Endothelial cell of umbilical vein (primary cell): ENCODE results near the gene HRNR.

Experiments
- EZH2 ChIP-seq: IDR thresholded peaks from 2 replicates; pipeline ENCODE4 v1.6.1; 2012; ENCODE audit warnings: borderline replicate concordance, low read depth, mild to moderate bottlenecking, moderate library complexity, low read length, inconsistent platforms; ENCODE audit not compliant: severe bottlenecking
- FOS ChIP-seq: IDR thresholded peaks from 2 replicates; pipeline ENCODE4 v1.6.1; 2011; ENCODE audit warnings: mild to moderate bottlenecking, low read length, moderate library complexity, borderline replicate concordance; ENCODE audit not compliant: insufficient read depth
- GATA2 ChIP-seq: IDR thresholded peaks from 2 replicates; pipeline ENCODE4 v1.7.0; 2011; ENCODE audit warnings: low read depth, mild to moderate bottlenecking, moderate library complexity, mixed read lengths, low read length; ENCODE audit not compliant: insufficient read length, insufficient read depth
- JUN ChIP-seq: IDR thresholded peaks from 2 replicates; pipeline ENCODE4 v1.6.1; 2011; ENCODE audit warnings: borderline replicate concordance, low read depth; ENCODE audit not compliant: insufficient read length, insufficient read depth
- MYC ChIP-seq: IDR thresholded peaks from one replicate; pipeline ENCODE4 v1.6.1; 2011; ENCODE audit warnings: mild to moderate bottlenecking, low read depth, low read length
- POLR2A ChIP-seq: IDR thresholded peaks from 2 replicates; pipeline ENCODE4 v1.6.1; 2012; ENCODE audit warnings: low read depth, mild to moderate bottlenecking, control low read depth, low read length
- POLR2AphosphoS5 ChIP-seq: IDR thresholded peaks from 2 replicates; pipeline ENCODE4 v1.6.1; 2012; ENCODE audit warnings: low read depth, mild to moderate bottlenecking, control low read depth, low read length, moderate library complexity; ENCODE audit not compliant: insufficient read depth
- TF ChIP-seq, protein P1 (sequence below), 2 donors: IDR thresholded peaks; 1 replicate in 1 of 2; 2 replicates in 1 of 2; pipeline ENCODE4 v1.5.1; 2011; ENCODE audit warnings: low read length in 2 of 2, mild to moderate bottlenecking in 2 of 2, moderate library complexity in 2 of 2, control low read depth in 1 of 2, inconsistent platforms in 1 of 2, low read depth in 1 of 2; ENCODE audit not compliant: insufficient read depth in 1 of 2; ENCODE audit errors: extremely low read depth in 1 of 2
- TF ChIP-seq, protein P2 (sequence below): IDR thresholded peaks from 2 replicates; pipeline ENCODE4 v1.6.1; 2011; ENCODE audit not compliant: insufficient read depth, insufficient read length

DNA sequence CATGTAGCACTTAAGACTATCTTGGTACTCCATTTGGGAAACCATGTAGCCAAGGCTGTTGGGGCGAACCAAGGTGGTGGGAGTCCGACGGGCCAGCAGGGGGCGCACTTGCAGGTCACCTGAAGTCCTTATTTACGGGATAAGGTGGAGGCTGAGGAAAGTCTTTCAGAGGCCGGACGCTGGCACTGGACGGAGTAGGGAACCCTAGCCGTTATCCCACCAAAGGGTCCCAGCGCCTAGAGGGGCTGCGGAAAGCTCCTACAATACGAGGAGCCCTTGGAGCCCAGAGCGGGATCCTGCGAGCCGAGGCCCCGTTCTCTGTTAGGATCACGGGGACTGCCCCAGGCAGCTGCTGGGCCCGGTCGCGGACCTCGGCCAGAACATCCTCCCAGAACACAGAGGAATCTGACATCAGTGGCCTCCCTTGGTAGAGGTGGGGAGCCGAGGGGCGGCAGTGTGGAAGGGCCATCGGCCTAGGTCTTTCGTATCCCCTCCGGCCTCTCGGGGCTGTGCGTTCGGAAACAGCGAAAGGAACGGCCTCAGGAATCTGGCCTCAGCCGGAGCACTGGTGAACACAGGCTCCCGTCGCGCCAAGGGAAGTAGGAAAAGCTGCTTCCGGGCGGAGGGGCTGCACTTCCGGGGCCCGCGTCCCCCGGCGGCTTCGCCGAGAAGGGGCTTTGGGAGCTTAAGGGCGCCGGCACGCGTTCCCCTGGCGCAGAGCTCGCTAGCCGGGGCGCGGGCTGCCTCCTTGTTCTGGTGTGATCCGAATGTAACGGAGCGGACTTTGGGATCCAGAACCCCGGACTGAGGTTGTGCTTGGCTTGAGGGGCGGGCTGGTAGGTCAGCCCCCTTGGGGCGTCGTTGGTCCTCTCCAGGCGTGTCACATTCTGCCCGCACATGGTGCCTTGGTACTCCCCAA, 35.1 kb downstream of the HRNR start:
- TF ChIP-seq, protein P1, sequence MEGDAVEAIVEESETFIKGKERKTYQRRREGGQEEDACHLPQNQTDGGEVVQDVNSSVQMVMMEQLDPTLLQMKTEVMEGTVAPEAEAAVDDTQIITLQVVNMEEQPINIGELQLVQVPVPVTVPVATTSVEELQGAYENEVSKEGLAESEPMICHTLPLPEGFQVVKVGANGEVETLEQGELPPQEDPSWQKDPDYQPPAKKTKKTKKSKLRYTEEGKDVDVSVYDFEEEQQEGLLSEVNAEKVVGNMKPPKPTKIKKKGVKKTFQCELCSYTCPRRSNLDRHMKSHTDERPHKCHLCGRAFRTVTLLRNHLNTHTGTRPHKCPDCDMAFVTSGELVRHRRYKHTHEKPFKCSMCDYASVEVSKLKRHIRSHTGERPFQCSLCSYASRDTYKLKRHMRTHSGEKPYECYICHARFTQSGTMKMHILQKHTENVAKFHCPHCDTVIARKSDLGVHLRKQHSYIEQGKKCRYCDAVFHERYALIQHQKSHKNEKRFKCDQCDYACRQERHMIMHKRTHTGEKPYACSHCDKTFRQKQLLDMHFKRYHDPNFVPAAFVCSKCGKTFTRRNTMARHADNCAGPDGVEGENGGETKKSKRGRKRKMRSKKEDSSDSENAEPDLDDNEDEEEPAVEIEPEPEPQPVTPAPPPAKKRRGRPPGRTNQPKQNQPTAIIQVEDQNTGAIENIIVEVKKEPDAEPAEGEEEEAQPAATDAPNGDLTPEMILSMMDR (IDR thresholded peaks at IDR 0.05; ENCODE audit: extremely low read depth in 1 of 2, insufficient read depth in 1 of 2, low read depth in 1 of 2, low read length in 2 of 2) = peak; percentile 80 to 96
- TF ChIP-seq POLR2A = no peak
- TF ChIP-seq EZH2 = no peak
- TF ChIP-seq, protein P2, sequence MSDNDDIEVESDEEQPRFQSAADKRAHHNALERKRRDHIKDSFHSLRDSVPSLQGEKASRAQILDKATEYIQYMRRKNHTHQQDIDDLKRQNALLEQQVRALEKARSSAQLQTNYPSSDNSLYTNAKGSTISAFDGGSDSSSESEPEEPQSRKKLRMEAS = no peak
- no peak for TF ChIP-seq FOS
- no peak for TF ChIP-seq JUN
- TF ChIP-seq POLR2AphosphoS5 = no peak
- TF ChIP-seq MYC = no peak
- TF ChIP-seq GATA2 = no peak
